ENCODE results near the gene SYNE4.

Gene SYNE4

DNA sequence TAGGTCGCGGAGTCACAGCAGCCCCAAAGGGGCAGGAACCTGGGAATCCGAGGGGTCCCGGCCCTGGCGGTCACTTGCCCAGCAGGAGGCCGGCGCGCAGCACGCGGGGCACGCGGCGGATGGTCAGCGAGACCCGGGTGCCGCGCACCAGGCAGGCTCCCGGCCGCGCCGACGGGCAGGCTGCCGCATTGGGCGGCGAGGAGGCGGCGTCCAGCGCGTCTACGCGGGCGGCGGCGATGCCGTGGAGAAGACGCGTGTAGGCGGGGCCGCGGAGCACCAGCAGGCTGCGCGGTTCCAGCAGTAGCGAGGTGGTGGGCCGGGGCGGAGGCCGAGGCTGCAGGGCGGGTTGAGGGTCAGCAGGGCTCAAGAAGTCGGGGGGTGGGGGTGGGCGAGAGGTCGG lies 607 bp upstream of the SYNE4 start:
- peak; percentile 83 for DNase-seq (ENCODE audit: low spot score)
- TF ChIP-seq CTCF (IDR thresholded peaks at IDR 0.05; ENCODE audit: extremely low read depth, missing control alignments) = no peak

GRCh38 chr19:36006955-36007354 lies 1.7 kb downstream of the SYNE4 start:
- no peak for DNase-seq (ENCODE audit: low spot score)
- TF ChIP-seq CTCF (IDR thresholded peaks at IDR 0.05; ENCODE audit: extremely low read depth, missing control alignments) = no peak

GRCh38 chr19:36003284-36003683 lies 5.3 kb downstream of the SYNE4 start:
- DNase-seq (ENCODE audit: low spot score) = no peak
- TF ChIP-seq CTCF (IDR thresholded peaks at IDR 0.05; ENCODE audit: extremely low read depth, missing control alignments) = no peak

GRCh38 chr19:36001605-36002004 lies 7.0 kb downstream of the SYNE4 start:
- no peak for DNase-seq (ENCODE audit: low spot score)
- no peak for TF ChIP-seq CTCF (IDR thresholded peaks at IDR 0.05; ENCODE audit: extremely low read depth, missing control alignments)

DNA sequence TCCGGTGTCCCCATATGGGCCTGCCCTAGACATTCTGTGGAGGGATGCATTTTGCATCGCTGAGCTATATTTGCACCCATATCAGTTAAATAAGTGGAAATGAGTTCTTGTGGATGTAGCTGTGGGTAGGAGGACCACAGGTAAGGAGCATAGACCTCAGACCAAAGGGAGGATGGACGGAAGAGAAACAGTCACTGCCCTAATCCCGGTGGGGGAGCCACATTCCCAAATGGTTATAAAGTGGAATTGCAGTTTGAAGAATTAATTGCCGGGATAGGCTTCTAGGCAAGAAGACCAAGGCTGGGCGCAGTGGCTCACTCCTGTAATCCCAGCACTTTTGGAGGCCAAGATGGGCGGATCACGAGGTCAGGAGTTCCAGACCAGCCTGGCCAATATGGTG lies 11.8 kb downstream of the SYNE4 start:
- DNase-seq (ENCODE audit: low spot score) = no peak
- no peak for TF ChIP-seq CTCF (IDR thresholded peaks at IDR 0.05; ENCODE audit: extremely low read depth, missing control alignments)

DNA sequence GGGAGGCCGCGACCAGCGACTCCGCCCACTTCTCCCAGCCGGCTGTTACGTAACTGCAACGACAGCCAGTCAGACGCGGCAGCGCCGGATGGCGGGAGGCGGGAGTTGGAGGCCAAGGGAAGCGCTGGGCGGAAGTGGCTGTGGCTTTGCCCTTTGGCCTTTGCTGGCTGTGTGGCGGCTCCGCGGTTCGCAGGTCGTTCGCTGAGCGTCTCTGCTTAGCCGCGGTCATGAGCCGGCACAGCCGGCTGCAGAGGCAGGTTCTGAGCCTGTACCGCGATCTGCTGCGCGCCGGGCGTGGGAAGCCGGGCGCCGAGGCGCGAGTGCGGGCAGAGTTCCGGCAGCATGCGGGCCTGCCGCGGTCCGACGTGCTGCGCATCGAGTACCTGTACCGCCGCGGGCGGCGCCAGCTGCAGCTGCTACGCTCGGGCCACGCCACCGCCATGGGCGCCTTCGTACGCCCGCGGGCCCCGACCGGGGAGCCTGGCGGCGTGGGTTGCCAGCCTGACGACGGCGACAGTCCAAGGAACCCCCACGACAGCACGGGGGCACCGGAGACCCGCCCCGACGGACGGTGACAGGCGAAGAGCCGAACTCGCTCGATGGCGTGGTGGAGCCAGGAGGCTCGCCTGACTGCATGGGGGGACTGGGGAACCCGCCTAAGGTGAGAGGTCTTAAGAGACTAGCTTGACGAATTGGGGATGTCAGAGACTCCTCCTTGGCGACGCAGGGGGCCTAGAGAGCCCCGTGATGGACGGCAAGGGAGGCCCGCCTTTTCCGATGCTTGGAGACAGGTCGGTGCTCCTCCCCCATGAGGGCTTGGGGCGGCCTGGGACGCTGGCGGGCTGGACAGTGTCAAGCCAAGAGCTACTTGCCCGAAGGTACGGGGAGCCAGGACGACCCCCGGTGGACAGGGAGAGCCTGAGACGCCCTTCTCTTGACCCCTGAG lies 13.3 kb downstream of the SYNE4 start, which contains the start of gene SDHAF1:
Gene SDHAF1, plus strand, starts transcription at position 141 of the 946 bp plus-strand sequence. Its CDS starts 87 bp downstream, at position 228.
- no peak for TF ChIP-seq CTCF (IDR thresholded peaks at IDR 0.05; ENCODE audit: extremely low read depth, missing control alignments)

DNA sequence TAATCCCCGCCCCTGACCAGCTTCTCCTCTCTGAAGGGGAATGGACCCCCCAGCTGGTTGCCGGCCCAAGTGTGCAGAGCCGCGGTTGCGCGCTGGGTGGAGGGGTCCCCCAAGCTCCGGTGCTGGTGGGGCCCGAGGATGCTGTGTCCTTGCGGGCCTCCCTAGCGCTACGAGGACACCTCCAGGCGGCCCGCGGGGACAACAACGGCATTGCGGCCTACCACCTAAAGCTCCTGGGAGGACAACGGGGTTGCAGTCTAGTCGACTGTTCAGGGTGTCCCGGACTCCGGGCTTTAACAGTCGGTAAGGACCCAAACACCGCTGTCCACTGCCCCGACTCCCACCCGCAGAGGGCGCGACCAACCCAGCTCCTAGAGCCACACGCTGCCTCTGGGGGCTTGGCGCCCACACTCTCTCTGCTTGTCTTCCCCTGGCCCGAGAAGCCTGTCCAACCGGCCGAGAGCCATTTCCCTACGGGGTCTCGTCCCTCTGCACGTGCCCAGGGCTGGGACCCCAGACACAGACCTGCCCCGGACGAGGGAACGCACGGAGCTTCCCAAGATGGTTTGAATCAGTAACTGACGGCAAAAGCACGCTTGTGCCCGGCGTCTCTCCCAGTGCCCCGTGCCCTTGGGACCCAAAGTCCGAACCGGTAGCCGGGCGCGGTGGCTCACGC lies 14.6 kb downstream of the SYNE4 start:
- peak; percentile 61 for DNase-seq (ENCODE audit: low spot score)
- TF ChIP-seq CTCF (IDR thresholded peaks at IDR 0.05; ENCODE audit: extremely low read depth, missing control alignments) = no peak

More for the DNA sequence above, 13.3 kb downstream of the SYNE4 start, which contains the start of gene SDHAF1:
- DNase-seq (ENCODE audit: low spot score) = peak; percentile 99

All from GM20000 (cell line).